NB4 (cell line): ENCODE results near the gene TAS2R19.

Experiments used
- POLR2A ChIP-seq: IDR thresholded peaks from 2 replicates; pipeline ENCODE4 v1.6.1; 2011; ENCODE audit warnings: mild to moderate bottlenecking; ENCODE audit not compliant: insufficient read length; ENCODE audit errors: extremely low read depth
- TF ChIP-seq, protein P1 (sequence below): IDR thresholded peaks from one replicate; pipeline ENCODE4 v1.5.1; 2012; ENCODE audit warnings: low read depth, low read length
- TF ChIP-seq, protein P2 (sequence below): IDR thresholded peaks from 2 replicates; pipeline ENCODE4 v1.6.1; 2011; ENCODE audit warnings: low read depth, low read length

DNA sequence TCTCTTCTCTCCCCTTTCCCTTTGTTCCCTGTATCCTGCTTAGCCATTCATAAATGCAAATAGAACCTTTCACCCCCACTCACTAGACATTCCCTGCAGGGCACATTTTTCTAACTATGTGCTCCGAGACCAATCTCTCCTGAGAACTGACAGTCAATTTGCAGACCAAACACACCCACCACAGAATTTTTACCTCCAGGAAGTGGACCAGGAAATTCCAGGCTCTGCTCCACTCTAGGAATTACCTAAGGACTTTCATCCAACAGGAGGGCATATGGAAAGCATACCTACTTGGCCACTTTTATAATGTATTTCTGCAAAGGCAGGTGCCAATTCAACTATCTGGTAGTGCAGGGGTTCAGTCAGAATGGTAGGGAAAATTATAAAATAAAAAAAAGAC, 48.6 kb upstream of the TAS2R19 start:
- no peak for TF ChIP-seq POLR2A
- TF ChIP-seq, protein P1, sequence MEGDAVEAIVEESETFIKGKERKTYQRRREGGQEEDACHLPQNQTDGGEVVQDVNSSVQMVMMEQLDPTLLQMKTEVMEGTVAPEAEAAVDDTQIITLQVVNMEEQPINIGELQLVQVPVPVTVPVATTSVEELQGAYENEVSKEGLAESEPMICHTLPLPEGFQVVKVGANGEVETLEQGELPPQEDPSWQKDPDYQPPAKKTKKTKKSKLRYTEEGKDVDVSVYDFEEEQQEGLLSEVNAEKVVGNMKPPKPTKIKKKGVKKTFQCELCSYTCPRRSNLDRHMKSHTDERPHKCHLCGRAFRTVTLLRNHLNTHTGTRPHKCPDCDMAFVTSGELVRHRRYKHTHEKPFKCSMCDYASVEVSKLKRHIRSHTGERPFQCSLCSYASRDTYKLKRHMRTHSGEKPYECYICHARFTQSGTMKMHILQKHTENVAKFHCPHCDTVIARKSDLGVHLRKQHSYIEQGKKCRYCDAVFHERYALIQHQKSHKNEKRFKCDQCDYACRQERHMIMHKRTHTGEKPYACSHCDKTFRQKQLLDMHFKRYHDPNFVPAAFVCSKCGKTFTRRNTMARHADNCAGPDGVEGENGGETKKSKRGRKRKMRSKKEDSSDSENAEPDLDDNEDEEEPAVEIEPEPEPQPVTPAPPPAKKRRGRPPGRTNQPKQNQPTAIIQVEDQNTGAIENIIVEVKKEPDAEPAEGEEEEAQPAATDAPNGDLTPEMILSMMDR = no peak
- TF ChIP-seq, protein P2, sequence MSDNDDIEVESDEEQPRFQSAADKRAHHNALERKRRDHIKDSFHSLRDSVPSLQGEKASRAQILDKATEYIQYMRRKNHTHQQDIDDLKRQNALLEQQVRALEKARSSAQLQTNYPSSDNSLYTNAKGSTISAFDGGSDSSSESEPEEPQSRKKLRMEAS = no peak
